HCT116 (cell line): ENCODE measurements around the gene SOX6. TPM values are rescaled to one million over a fixed set of nuclear protein-coding genes. Genes with fewer than 3 reads are reported as not detected.

Experiments used
- ATAC-seq: fragments of 200-7000 bp; cut with Tn5 transposase; 2 replicates; pipeline ENCODE4 v1.9.1; 2020; ENCODE audit warnings: mild to moderate bottlenecking, moderate library complexity
- BruUV-seq: library from RNA; stranded (reverse); fragments of 400-500 nt; replicated peaks from 2 replicates; lab custom pipeline; 2021; lab: Mats Ljungman, UMichigan
- CTCF ChIA-PET: fragments of 300-600 bp; sonication (Branson Sonifier 250); formaldehyde crosslinking; loops from one replicate; lab custom pipeline; 2021; ENCODE audit warnings: antibody characterized with exemption; lab: Charles Lee
- POLR2A ChIA-PET: fragments of 300-600, 350-600 bp; sonication (Branson Sonifier 250); formaldehyde crosslinking; loops from one replicate; lab custom pipeline; 2021; ENCODE audit warnings: antibody characterized with exemption; lab: Charles Lee
- RAD21 ChIA-PET, 2 experiments: fragments of 300-600 bp; sonication (Branson Sonifier 250); formaldehyde crosslinking; loops; one replicate each; lab custom pipeline; 2023; ENCODE audit warnings: low total read pairs in 2 of 2; ENCODE audit not compliant: uncharacterized antibody in 2 of 2, unreplicated experiment in 2 of 2, low non-redundant PET in 1 of 2; lab: Charles Lee
- DNase-seq: peaks from one replicate; pipeline ENCODE4 v3.0.0-alpha.2; 2010; ENCODE audit warnings: low read depth, low spot score
- H2AFZ ChIP-seq: fragments of 200-600 bp; shearing (Covaris generic), sonication (generic); 2 replicates; pipeline ENCODE4 v1.6.1; 2017; ENCODE audit warnings: low read depth, mixed run types, mixed read lengths, antibody characterized with exemption, low read length; ENCODE audit not compliant: poor library complexity, severe bottlenecking
- H3K27ac ChIP-seq: 2 replicates; pipeline ENCODE4 v1.5.1; 2012; ENCODE audit warnings: low read depth, low read length
- H3K27me3 ChIP-seq: fragments of 200-600 bp; sonication (generic); 2 replicates; pipeline ENCODE4 v1.6.1; 2016; ENCODE audit warnings: mixed run types, low read length, mixed read lengths; ENCODE audit not compliant: insufficient read depth
- H3K36me3 ChIP-seq, 2 experiments: fragments of 200-500 bp in 1 of 2; fragments of 200-600 bp in 1 of 2; sonication (Bioruptor generic) in 1 of 2; sonication (generic) in 1 of 2; 2 replicates each; pipeline versions ENCODE4 v1.5.1 to v1.6.1; 2014 to 2016; ENCODE audit warnings: low read length in 2 of 2, inconsistent platforms in 1 of 2, mixed read lengths in 1 of 2, mixed run types in 1 of 2; ENCODE audit not compliant: insufficient read depth in 2 of 2, control insufficient read depth in 1 of 2
- H3K4me1 ChIP-seq, 2 experiments: fragments of 200-600 bp in 1 of 2; sonication (generic) in 1 of 2; 2 replicates each; pipeline versions ENCODE4 v1.5.1 to v1.6.1; 2012 to 2017; ENCODE audit warnings: low read length in 2 of 2, inconsistent platforms in 1 of 2, mild to moderate bottlenecking in 1 of 2, mixed read lengths in 1 of 2, mixed run types in 1 of 2, moderate library complexity in 1 of 2; ENCODE audit not compliant: insufficient read depth in 2 of 2, control insufficient read depth in 1 of 2
- H3K4me2 ChIP-seq: fragments of 200-600 bp; sonication (generic); 2 replicates; pipeline ENCODE4 v1.6.1; 2017; ENCODE audit warnings: mixed run types, low read length, mixed read lengths
- H3K4me3 ChIP-seq, 2 experiments: fragments of 200-600 bp in 1 of 2; sonication (generic) in 1 of 2; replicated peaks in 1 of 2; 2 replicates each; pipeline ENCODE4 v1.5.1; 2011 to 2016; ENCODE audit warnings: low read length in 2 of 2, control low read depth in 1 of 2, low read depth in 1 of 2, mild to moderate bottlenecking in 1 of 2, mixed read lengths in 1 of 2, mixed run types in 1 of 2
- H3K79me2 ChIP-seq: fragments of 200-600 bp; sonication (generic); 2 replicates; pipeline ENCODE4 v1.6.1; 2017; ENCODE audit warnings: mild to moderate bottlenecking, mixed run types, low read length, moderate library complexity, mixed read lengths; ENCODE audit not compliant: insufficient read depth
- H3K9ac ChIP-seq: fragments of 200-600 bp; sonication (generic); 2 replicates; pipeline ENCODE4 v1.6.1; 2016; ENCODE audit warnings: low read length, mixed read lengths
- H3K9me2 ChIP-seq: fragments of 200-600 bp; sonication (generic), shearing (Covaris generic); 2 replicates; pipeline ENCODE4 v1.6.1; 2017; ENCODE audit warnings: mixed run types, mild to moderate bottlenecking, moderate library complexity; ENCODE audit not compliant: insufficient read depth
- H3K9me3 ChIP-seq, 2 experiments: fragments of 200-500 bp in 1 of 2; fragments of 200-600 bp in 1 of 2; sonication (Bioruptor generic) in 1 of 2; sonication (generic) in 1 of 2; 2 replicates each; pipeline ENCODE4 v1.6.1; 2014 to 2017; ENCODE audit warnings: low read length in 2 of 2, mixed read lengths in 2 of 2, inconsistent platforms in 1 of 2, low read depth in 1 of 2, mild to moderate bottlenecking in 1 of 2, mixed run types in 1 of 2, moderate library complexity in 1 of 2; ENCODE audit not compliant: control insufficient read depth in 1 of 2, insufficient read depth in 1 of 2
- H4K20me1 ChIP-seq: fragments of 200-600 bp; sonication (generic), shearing (Covaris generic); 2 replicates; pipeline ENCODE4 v1.6.1; 2017; ENCODE audit warnings: mixed run types, mild to moderate bottlenecking, moderate library complexity; ENCODE audit not compliant: insufficient read depth
- CBX3 ChIP-seq: IDR thresholded peaks from 2 replicates; pipeline ENCODE4 v1.6.1; 2012; ENCODE audit warnings: low read depth
- CEBPB ChIP-seq: IDR thresholded peaks from 2 replicates; pipeline ENCODE4 v1.6.1; 2012; ENCODE audit warnings: low read depth
- EGR1 ChIP-seq: IDR thresholded peaks from 2 replicates; pipeline ENCODE4 v1.6.1; 2012; ENCODE audit warnings: low read depth
- ELF1 ChIP-seq: IDR thresholded peaks from 2 replicates; pipeline ENCODE4 v1.6.1; 2012; ENCODE audit warnings: low read depth, borderline replicate concordance
- EZH2 ChIP-seq: fragments of 200-600 bp; sonication (generic); IDR thresholded peaks from 2 replicates; pipeline ENCODE4 v1.6.1; 2017; ENCODE audit warnings: antibody characterized with exemption, mixed run types
- EZH2phosphoT487 ChIP-seq: fragments of 200-600 bp; IDR thresholded peaks from 2 replicates; pipeline ENCODE4 v1.6.1; 2018; ENCODE audit warnings: antibody characterized with exemption, borderline replicate concordance
- FOSL1 ChIP-seq: IDR thresholded peaks from 2 replicates; pipeline ENCODE4 v1.6.1; 2012; ENCODE audit warnings: low read depth
- POLR2AphosphoS5 ChIP-seq: IDR thresholded peaks from 2 replicates; pipeline ENCODE4 v1.6.1; 2011; ENCODE audit warnings: mild to moderate bottlenecking, low read depth, low read length, moderate library complexity
- RAD21 ChIP-seq: IDR thresholded peaks from 2 replicates; pipeline ENCODE4 v1.6.1; 2012; ENCODE audit warnings: low read depth, mild to moderate bottlenecking
- SIN3A ChIP-seq: IDR thresholded peaks from 2 replicates; pipeline ENCODE4 v1.6.1; 2012; ENCODE audit warnings: low read depth
- SP1 ChIP-seq: IDR thresholded peaks from 2 replicates; pipeline ENCODE4 v1.6.1; 2012; ENCODE audit warnings: low read depth
- SRF ChIP-seq: IDR thresholded peaks from 2 replicates; pipeline ENCODE4 v1.6.1; 2012; ENCODE audit warnings: low read depth
- TCF7L2 ChIP-seq: IDR thresholded peaks from 2 replicates; pipeline ENCODE4 v1.7.0; 2011; ENCODE audit warnings: borderline replicate concordance, inconsistent platforms; ENCODE audit not compliant: insufficient read depth, insufficient read length; ENCODE audit errors: extremely low read depth
- YY1 ChIP-seq: IDR thresholded peaks from 2 replicates; pipeline ENCODE4 v1.6.1; 2011; ENCODE audit warnings: low read length, low read depth, moderate library complexity, mild to moderate bottlenecking; ENCODE audit not compliant: insufficient replicate concordance; ENCODE audit errors: extremely low read depth
- ZNF274 ChIP-seq: fragments of 200-500 bp; sonication (Bioruptor generic); IDR thresholded peaks from 2 replicates; pipeline ENCODE4 v1.6.1; 2014; ENCODE audit warnings: mild to moderate bottlenecking, low read depth, low read length, inconsistent platforms
- intact Hi-C: fragments of 100-400 bp; cut with micrococcal nuclease; formaldehyde crosslinking; loops from 2 replicates; pipeline ENCODE4 v1.10.0; 2022
- total RNA-seq: library from RNA; stranded (reverse); gene quantifications from one replicate; pipeline ENCODE4 v1.2.1, GENCODE V29; 2021; ENCODE audit not compliant: unreplicated experiment
- TF ChIP-seq, protein P1 (sequence below): IDR thresholded peaks from 2 replicates; pipeline ENCODE4 v1.6.1; 2012
- TF ChIP-seq, protein P2 (sequence below): IDR thresholded peaks from 2 replicates; pipeline ENCODE4 v1.6.1; 2011; ENCODE audit warnings: mild to moderate bottlenecking, low read length, moderate library complexity; ENCODE audit not compliant: insufficient replicate concordance; ENCODE audit errors: extremely low read depth
- TF ChIP-seq, protein P3 (sequence below): IDR thresholded peaks from 2 replicates; pipeline ENCODE4 v1.6.1; 2012
- TF ChIP-seq, protein P4 (sequence below): IDR thresholded peaks from 2 replicates; pipeline ENCODE4 v1.6.1; 2012; ENCODE audit warnings: low read depth

Gene SOX6
- total RNA-seq, 1 experiment from 2014 or later: 0.81 TPM

DNA sequence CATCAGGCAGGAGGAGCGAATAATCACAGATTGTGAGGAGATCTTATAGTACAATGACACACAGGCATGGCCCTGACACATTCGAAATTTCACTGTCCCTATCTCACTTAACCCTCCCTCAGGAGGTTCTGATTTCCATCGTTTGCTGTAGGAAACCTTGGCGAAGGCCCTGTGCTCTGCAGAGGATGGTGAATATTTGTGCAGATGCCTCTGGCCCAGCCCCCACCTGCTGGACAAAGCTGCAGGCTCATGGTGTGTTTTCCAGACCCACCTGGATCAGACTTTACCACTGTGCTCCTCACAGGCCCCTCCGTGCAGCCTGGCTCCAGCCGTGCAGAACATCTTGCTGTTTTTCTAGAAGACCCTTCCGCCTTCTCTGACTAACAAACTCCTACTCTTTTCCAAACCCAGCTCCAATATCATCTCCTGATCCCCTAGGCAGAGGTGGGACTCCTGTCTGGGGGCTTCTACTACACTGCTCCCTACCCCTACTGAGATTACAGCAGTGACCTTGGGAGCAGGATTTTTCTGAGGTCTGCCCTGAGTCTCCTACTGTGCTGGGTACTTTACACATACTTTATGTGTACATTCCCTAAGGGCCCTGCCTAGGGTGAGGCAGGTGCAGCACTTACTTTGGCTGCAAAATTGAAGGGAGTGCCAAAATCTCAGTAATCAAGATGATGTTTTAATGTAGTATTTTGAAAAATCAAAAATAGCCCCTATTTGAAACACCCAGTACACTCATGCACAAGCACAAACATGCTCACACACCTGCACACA lies 412.7 kb downstream of the SOX6 start:
- intact Hi-C loops: no loop called here
- Histone ChIP-seq H2AFZ (no peak overlapping the region), H3K79me2 (no peaks in the 10 kb centered on the region), H3K36me3 (no peaks in the 10 kb centered on the region), H3K9me3 (no peaks in the 10 kb centered on the region), H3K4me1 (no peaks in the 10 kb centered on the region), H3K4me2 (no peak overlapping the region)
- RAD21 ChIA-PET: no interaction called here
- ATAC-seq: no peak
- TF ChIP-seq CEBPB (no peak), SRF (no peak), EGR1 (no peak), SP1 (no peak), CBX3 (no peak), TCF7L2 (no peak), POLR2AphosphoS5 (no peak), YY1 (no peak), EZH2 (no peak), SIN3A (no peak), RAD21 (no peak), ZNF274 (no peak), FOSL1 (no peak), EZH2phosphoT487 (no peak), ELF1 (no peak)
- TF ChIP-seq, protein P1, sequence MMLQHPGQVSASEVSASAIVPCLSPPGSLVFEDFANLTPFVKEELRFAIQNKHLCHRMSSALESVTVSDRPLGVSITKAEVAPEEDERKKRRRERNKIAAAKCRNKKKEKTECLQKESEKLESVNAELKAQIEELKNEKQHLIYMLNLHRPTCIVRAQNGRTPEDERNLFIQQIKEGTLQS: no peak
- TF ChIP-seq, protein P2, sequence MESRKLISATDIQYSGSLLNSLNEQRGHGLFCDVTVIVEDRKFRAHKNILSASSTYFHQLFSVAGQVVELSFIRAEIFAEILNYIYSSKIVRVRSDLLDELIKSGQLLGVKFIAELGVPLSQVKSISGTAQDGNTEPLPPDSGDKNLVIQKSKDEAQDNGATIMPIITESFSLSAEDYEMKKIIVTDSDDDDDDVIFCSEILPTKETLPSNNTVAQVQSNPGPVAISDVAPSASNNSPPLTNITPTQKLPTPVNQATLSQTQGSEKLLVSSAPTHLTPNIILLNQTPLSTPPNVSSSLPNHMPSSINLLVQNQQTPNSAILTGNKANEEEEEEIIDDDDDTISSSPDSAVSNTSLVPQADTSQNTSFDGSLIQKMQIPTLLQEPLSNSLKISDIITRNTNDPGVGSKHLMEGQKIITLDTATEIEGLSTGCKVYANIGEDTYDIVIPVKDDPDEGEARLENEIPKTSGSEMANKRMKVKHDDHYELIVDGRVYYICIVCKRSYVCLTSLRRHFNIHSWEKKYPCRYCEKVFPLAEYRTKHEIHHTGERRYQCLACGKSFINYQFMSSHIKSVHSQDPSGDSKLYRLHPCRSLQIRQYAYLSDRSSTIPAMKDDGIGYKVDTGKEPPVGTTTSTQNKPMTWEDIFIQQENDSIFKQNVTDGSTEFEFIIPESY: no peak
- TF ChIP-seq, protein P3, sequence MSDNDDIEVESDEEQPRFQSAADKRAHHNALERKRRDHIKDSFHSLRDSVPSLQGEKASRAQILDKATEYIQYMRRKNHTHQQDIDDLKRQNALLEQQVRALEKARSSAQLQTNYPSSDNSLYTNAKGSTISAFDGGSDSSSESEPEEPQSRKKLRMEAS: no peak
- TF ChIP-seq, protein P4, sequence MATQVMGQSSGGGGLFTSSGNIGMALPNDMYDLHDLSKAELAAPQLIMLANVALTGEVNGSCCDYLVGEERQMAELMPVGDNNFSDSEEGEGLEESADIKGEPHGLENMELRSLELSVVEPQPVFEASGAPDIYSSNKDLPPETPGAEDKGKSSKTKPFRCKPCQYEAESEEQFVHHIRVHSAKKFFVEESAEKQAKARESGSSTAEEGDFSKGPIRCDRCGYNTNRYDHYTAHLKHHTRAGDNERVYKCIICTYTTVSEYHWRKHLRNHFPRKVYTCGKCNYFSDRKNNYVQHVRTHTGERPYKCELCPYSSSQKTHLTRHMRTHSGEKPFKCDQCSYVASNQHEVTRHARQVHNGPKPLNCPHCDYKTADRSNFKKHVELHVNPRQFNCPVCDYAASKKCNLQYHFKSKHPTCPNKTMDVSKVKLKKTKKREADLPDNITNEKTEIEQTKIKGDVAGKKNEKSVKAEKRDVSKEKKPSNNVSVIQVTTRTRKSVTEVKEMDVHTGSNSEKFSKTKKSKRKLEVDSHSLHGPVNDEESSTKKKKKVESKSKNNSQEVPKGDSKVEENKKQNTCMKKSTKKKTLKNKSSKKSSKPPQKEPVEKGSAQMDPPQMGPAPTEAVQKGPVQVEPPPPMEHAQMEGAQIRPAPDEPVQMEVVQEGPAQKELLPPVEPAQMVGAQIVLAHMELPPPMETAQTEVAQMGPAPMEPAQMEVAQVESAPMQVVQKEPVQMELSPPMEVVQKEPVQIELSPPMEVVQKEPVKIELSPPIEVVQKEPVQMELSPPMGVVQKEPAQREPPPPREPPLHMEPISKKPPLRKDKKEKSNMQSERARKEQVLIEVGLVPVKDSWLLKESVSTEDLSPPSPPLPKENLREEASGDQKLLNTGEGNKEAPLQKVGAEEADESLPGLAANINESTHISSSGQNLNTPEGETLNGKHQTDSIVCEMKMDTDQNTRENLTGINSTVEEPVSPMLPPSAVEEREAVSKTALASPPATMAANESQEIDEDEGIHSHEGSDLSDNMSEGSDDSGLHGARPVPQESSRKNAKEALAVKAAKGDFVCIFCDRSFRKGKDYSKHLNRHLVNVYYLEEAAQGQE: no peak
- TF ChIP-seq, all 23 proteins: peak for 0
- Histone ChIP-seq H3K9ac (no peak overlapping the region), H3K4me3 (no peak overlapping the region), H4K20me1 (no peaks in the 10 kb centered on the region), H3K27ac (no peak overlapping the region), H3K27me3 (no peaks in the 10 kb centered on the region), H3K9me2 (no peaks in the 10 kb centered on the region)
- no TSS peak for BruUV-seq
- no peak for DNase-seq
- POLR2A ChIA-PET: no interaction called here
- CTCF ChIA-PET: interaction anchor here (0.6 kb wide), 1 partner anchor 663 kb away, joined by 3 read pairs; no protein-coding TSS in a partner anchor
